Esophagus squamous epithelium (tissue), 5 donors: ENCODE results near the gene MRC1. TPM values are rescaled to one million over a fixed set of nuclear protein-coding genes. Genes with fewer than 3 reads are reported as not detected.

ENCODE experiments used
- DNase-seq: peaks from one replicate; lab custom pipeline; 2025; lab: John Stamatoyannopoulos, UW
- H3K27ac ChIP-seq, 4 donors: fragments of 200-600 bp; sonication (generic); one replicate each; pipeline ENCODE4 v1.5.1; 2016 to 2019; ENCODE audit warnings: mild to moderate bottlenecking in 1 of 4
- H3K27me3 ChIP-seq, 4 donors: fragments of 200-600 bp; sonication (generic); 1 replicate in 3 of 4; 2 replicates in 1 of 4; pipeline versions ENCODE4 v1.5.1 to v1.6.0; 2017 to 2021; ENCODE audit warnings: antibody characterized with exemption in 1 of 4
- H3K36me3 ChIP-seq, 3 donors: fragments of 200-600 bp; sonication (generic); one replicate each; pipeline ENCODE4 v1.5.1; 2016 to 2019
- H3K4me1 ChIP-seq, 3 donors: fragments of 200-600 bp; sonication (generic); one replicate each; pipeline ENCODE4 v1.5.1; 2017 to 2019
- H3K4me3 ChIP-seq, 4 donors: fragments of 200-600 bp; sonication (generic); 1 replicate in 3 of 4; 2 replicates in 1 of 4; pipeline ENCODE4 v1.5.1; 2016 to 2019; ENCODE audit warnings: mild to moderate bottlenecking in 2 of 4, moderate library complexity in 1 of 4
- H3K9me3 ChIP-seq, 3 donors: fragments of 200-600 bp; sonication (generic); one replicate each; pipeline ENCODE4 v1.5.1; 2016 to 2019
- CTCF ChIP-seq, 6 experiments: fragments of 450-650 bp in 4 of 6; fragments of 200-600 bp in 2 of 6; sonication (generic) in 2 of 6; IDR thresholded peaks; one replicate each; pipeline ENCODE4 v1.5.1; 2016 to 2019; ENCODE audit warnings: antibody characterized with exemption in 6 of 6, mild to moderate bottlenecking in 4 of 6, moderate library complexity in 4 of 6
- POLR2A ChIP-seq, 4 donors: fragments of 450-650 bp; IDR thresholded peaks; one replicate each; pipeline ENCODE4 v1.6.1; 2017; ENCODE audit warnings: antibody characterized with exemption in 4 of 4, mild to moderate bottlenecking in 4 of 4, moderate library complexity in 3 of 4
- WGBS, 2 donors: methylation state at CpG; one replicate each; pipeline ENCODE4 v1.1.5; 2018; 5-methylcytosine and 5-hydroxymethylcytosine counted together
- intact Hi-C: fragments of 100-400 bp; cut with DNase I; formaldehyde crosslinking; loops from one replicate; pipeline ENCODE4 v1.15.0; 2022
- total RNA-seq, 4 donors: library from RNA; depleted of rRNA; stranded (reverse); fragments of >200 nt; gene quantifications; one replicate each; pipeline ENCODE4 v1.1.0, GENCODE V29; 2016
- donor health status: DM: yes; HTN: yes; CAD: no.

The MRC1 gene
- total RNA-seq, 4 donors from 2014 or later = 0.42 to 43.1 (median 15.1) TPM

GRCh38 chr10:17787087-17787961, 21.8 kb upstream of the MRC1 start:
- Histone ChIP-seq H3K4me1 (no peaks in the 10 kb centered on the region), H3K27ac (no peak overlapping the region), H3K27me3 (no peaks in the 10 kb centered on the region), H3K9me3 (no peaks in the 10 kb centered on the region), H3K4me3 (no peak overlapping the region), H3K36me3 (no peaks in the 10 kb centered on the region)
- DNase-seq = no peak
- intact Hi-C loops = no loop called here
- TF ChIP-seq POLR2A (IDR thresholded peaks at IDR 0.05) (no peak), CTCF (IDR thresholded peaks at IDR 0.05) (no peak)
- 61 to 80% methylated on average over 10 of the region's 13 CpGs for WGBS, 2 donors

GRCh38 chr10:17788646-17789045, 20.5 kb upstream of the MRC1 start:
- DNase-seq = no peak
- H3K36me3 ChIP-seq = no peaks in the 10 kb centered on the region
- TF ChIP-seq CTCF (IDR thresholded peaks at IDR 0.05) = no peak
- 68 to 90% methylated on average over 2 of the region's 2 CpGs for WGBS, 2 donors
- H3K27me3 ChIP-seq = no peaks in the 10 kb centered on the region
- no peak overlapping the region for H3K4me3 ChIP-seq
- H3K27ac ChIP-seq = no peak overlapping the region
- H3K4me1 ChIP-seq = no peaks in the 10 kb centered on the region
- intact Hi-C loops = no loop called here
- H3K9me3 ChIP-seq = no peaks in the 10 kb centered on the region

- Histone ChIP-seq H3K4me1 (no peaks in the 10 kb centered on the region), H3K9me3 (no peaks in the 10 kb centered on the region), H3K27ac (no peak overlapping the region), H3K4me3 (no peak overlapping the region), H3K36me3 (no peaks in the 10 kb centered on the region), H3K27me3 (no peaks in the 10 kb centered on the region)
- no peak for DNase-seq
- 67 to 78% methylated on average over 6 to 7 of the region's 7 CpGs for WGBS, 2 donors
- no peak for TF ChIP-seq CTCF (IDR thresholded peaks at IDR 0.05)
- intact Hi-C loops = no loop called here
Observed at GRCh38 chr10:17789396-17789795, 19.8 kb upstream of the MRC1 start.

GRCh38 chr10:17790651-17791050, 18.5 kb upstream of the MRC1 start:
- TF ChIP-seq POLR2A (IDR thresholded peaks at IDR 0.05) = no peak
- no peak for TF ChIP-seq CTCF (IDR thresholded peaks at IDR 0.05)
- no peaks in the 10 kb centered on the region for H3K27me3 ChIP-seq
- no peak overlapping the region for H3K27ac ChIP-seq
- intact Hi-C loops = no loop called here
- no peaks in the 10 kb centered on the region for H3K4me1 ChIP-seq
- H3K9me3 ChIP-seq = no peaks in the 10 kb centered on the region
- no peak overlapping the region for H3K4me3 ChIP-seq
- 64 to 78% methylated on average over 2 of the region's 2 CpGs for WGBS, 2 donors
- no peaks in the 10 kb centered on the region for H3K36me3 ChIP-seq
- no peak for DNase-seq

- H3K9me3 ChIP-seq = no peaks in the 10 kb centered on the region
- no peaks in the 10 kb centered on the region for H3K27me3 ChIP-seq
- intact Hi-C loops = no loop called here
- no peak for TF ChIP-seq CTCF (IDR thresholded peaks at IDR 0.05)
- no peak overlapping the region for H3K27ac ChIP-seq
- no peaks in the 10 kb centered on the region for H3K4me1 ChIP-seq
- no peak overlapping the region for H3K4me3 ChIP-seq
- no peak for DNase-seq
- H3K36me3 ChIP-seq = no peaks in the 10 kb centered on the region
Observed at GRCh38 chr10:17792991-17793390, 16.2 kb upstream of the MRC1 start.
